Measurements from ENCODE around the gene SQSTM1.

SQSTM1 gene

GRCh38 chr5:179872055-179872827 lies 51.5 kb downstream of the SQSTM1 start:
- no peaks in the 10 kb centered on the region for H3K36me3 ChIP-seq (ENCODE audit: insufficient read depth)

GRCh38 chr5:179872828-179873575 lies 52.3 kb downstream of the SQSTM1 start:
- no peaks in the 10 kb centered on the region for H3K27me3 ChIP-seq (ENCODE audit: insufficient read depth, low read depth)
- no peak overlapping the region for H3K27ac ChIP-seq
- no peak overlapping the region for H3K4me3 ChIP-seq (IDR thresholded peaks at IDR 0.05; ENCODE audit: insufficient read depth, low read depth, low read length)
- H3K79me2 ChIP-seq (ENCODE audit: insufficient read depth, low read depth), result no peaks in the 10 kb centered on the region
- H3K4me2 ChIP-seq, result no peak overlapping the region
- no peaks in the 10 kb centered on the region for H4K20me1 ChIP-seq (ENCODE audit: insufficient read depth)
- H3K36me3 ChIP-seq (ENCODE audit: insufficient read depth), result no peaks in the 10 kb centered on the region
- TF ChIP-seq CTCF (conservative IDR thresholded peaks at IDR 0.05; ENCODE audit: low read depth, low read length), result no peak
- H3K4me1 ChIP-seq (ENCODE audit: low read depth, poor library complexity, severe bottlenecking), result no peaks in the 10 kb centered on the region
- H2AFZ ChIP-seq (ENCODE audit: low read depth), result no peak overlapping the region
- H3K9ac ChIP-seq, result no peak overlapping the region

More at GRCh38 chr5:179872055-179872827, 51.5 kb downstream of the SQSTM1 start:
- H3K4me2 ChIP-seq, result no peak overlapping the region
- no peak overlapping the region for H3K27ac ChIP-seq
- no peak for TF ChIP-seq CTCF (conservative IDR thresholded peaks at IDR 0.05; ENCODE audit: low read depth, low read length)
- H2AFZ ChIP-seq (ENCODE audit: low read depth), result no peak overlapping the region
- no peaks in the 10 kb centered on the region for H3K27me3 ChIP-seq (ENCODE audit: insufficient read depth, low read depth)
- no peaks in the 10 kb centered on the region for H3K79me2 ChIP-seq (ENCODE audit: insufficient read depth, low read depth)
- no peak overlapping the region for H3K4me3 ChIP-seq (IDR thresholded peaks at IDR 0.05; ENCODE audit: insufficient read depth, low read depth, low read length)
- no peak overlapping the region for H3K9ac ChIP-seq
- H3K4me1 ChIP-seq (ENCODE audit: low read depth, poor library complexity, severe bottlenecking), result no peaks in the 10 kb centered on the region
- H4K20me1 ChIP-seq (ENCODE audit: insufficient read depth), result no peaks in the 10 kb centered on the region

- no peak for TF ChIP-seq CTCF (conservative IDR thresholded peaks at IDR 0.05; ENCODE audit: low read depth, low read length)
- H4K20me1 ChIP-seq (ENCODE audit: insufficient read depth), result no peaks in the 10 kb centered on the region
- H2AFZ ChIP-seq (ENCODE audit: low read depth), result no peak overlapping the region
- no peaks in the 10 kb centered on the region for H3K79me2 ChIP-seq (ENCODE audit: insufficient read depth, low read depth)
- H3K4me3 ChIP-seq (IDR thresholded peaks at IDR 0.05; ENCODE audit: insufficient read depth, low read depth, low read length), result no peak overlapping the region
- no peaks in the 10 kb centered on the region for H3K4me1 ChIP-seq (ENCODE audit: low read depth, poor library complexity, severe bottlenecking)
- H3K27me3 ChIP-seq (ENCODE audit: insufficient read depth, low read depth), result no peaks in the 10 kb centered on the region
- H3K36me3 ChIP-seq (ENCODE audit: insufficient read depth), result no peaks in the 10 kb centered on the region
- H3K27ac ChIP-seq, result no peak overlapping the region
- H3K4me2 ChIP-seq, result no peak overlapping the region
- H3K9ac ChIP-seq, result no peak overlapping the region
These were observed 52.9 kb downstream of the SQSTM1 start for GRCh38 chr5:179873588-179874110.

- H3K27ac ChIP-seq, result no peak overlapping the region
- H3K79me2 ChIP-seq (ENCODE audit: insufficient read depth, low read depth), result no peaks in the 10 kb centered on the region
- no peaks in the 10 kb centered on the region for H3K4me1 ChIP-seq (ENCODE audit: low read depth, poor library complexity, severe bottlenecking)
- no peaks in the 10 kb centered on the region for H4K20me1 ChIP-seq (ENCODE audit: insufficient read depth)
- H2AFZ ChIP-seq (ENCODE audit: low read depth), result no peak overlapping the region
- no peak overlapping the region for H3K4me3 ChIP-seq (IDR thresholded peaks at IDR 0.05; ENCODE audit: insufficient read depth, low read depth, low read length)
- no peaks in the 10 kb centered on the region for H3K27me3 ChIP-seq (ENCODE audit: insufficient read depth, low read depth)
- no peak overlapping the region for H3K4me2 ChIP-seq
- TF ChIP-seq CTCF (conservative IDR thresholded peaks at IDR 0.05; ENCODE audit: low read depth, low read length), result no peak
- H3K9ac ChIP-seq, result no peak overlapping the region
- no peaks in the 10 kb centered on the region for H3K36me3 ChIP-seq (ENCODE audit: insufficient read depth)
These were observed 53.4 kb downstream of the SQSTM1 start for GRCh38 chr5:179874136-179874535.

Data from KMS-11 (cell line).